GM23338 (cell line): ENCODE measurements around the gene ANXA6. TPM values are rescaled to one million over a fixed set of nuclear protein-coding genes. Genes with fewer than 3 reads are reported as not detected.

Experiments
- ATAC-seq: fragments of 200-7000 bp; cut with Tn5 transposase; 3 replicates; pipeline ENCODE4 v1.9.1; 2020
- DNase-seq: peaks from one replicate; pipeline ENCODE4 v3.0.0-alpha.2; 2015; ENCODE audit warnings: low spot score
- H2AFZ ChIP-seq: fragments of 200-600 bp; sonication (generic); 2 replicates; pipeline ENCODE4 v1.8.0; 2016; ENCODE audit warnings: antibody characterized with exemption, mild to moderate bottlenecking, moderate library complexity
- H3F3A ChIP-seq: fragments of 200-600 bp; sonication (generic); replicated peaks from 2 replicates; pipeline ENCODE4 v1.8.0; 2017; ENCODE audit warnings: antibody characterized with exemption, mixed run types, low read depth
- H3K27ac ChIP-seq: fragments of 200-600 bp; sonication (generic); 2 replicates; pipeline ENCODE4 v1.6.1; 2016; ENCODE audit warnings: low read depth
- H3K27me3 ChIP-seq: fragments of 200-600 bp; sonication (generic); 2 replicates; pipeline ENCODE4 v1.8.0; 2016; ENCODE audit warnings: mild to moderate bottlenecking, mixed run types, moderate library complexity; ENCODE audit not compliant: insufficient read depth
- H3K36me3 ChIP-seq: fragments of 200-600 bp; sonication (generic); 2 replicates; pipeline ENCODE4 v1.8.0; 2016; ENCODE audit warnings: mild to moderate bottlenecking; ENCODE audit not compliant: insufficient read depth
- H3K4me1 ChIP-seq: fragments of 200-600 bp; sonication (generic); 2 replicates; pipeline ENCODE4 v1.8.0; 2016; ENCODE audit warnings: mild to moderate bottlenecking, moderate library complexity; ENCODE audit not compliant: insufficient read depth
- H3K4me2 ChIP-seq: fragments of 200-600 bp; sonication (generic); 2 replicates; pipeline ENCODE4 v1.7.1; 2017; ENCODE audit warnings: mixed run types
- H3K4me3 ChIP-seq: fragments of 200-600 bp; sonication (generic); 2 replicates; pipeline ENCODE4 v1.6.1; 2016; ENCODE audit warnings: mixed run types
- H3K79me2 ChIP-seq: fragments of 200-600 bp; sonication (generic); replicated peaks from 2 replicates; pipeline ENCODE4 v1.8.0; 2017; ENCODE audit warnings: mild to moderate bottlenecking; ENCODE audit not compliant: insufficient read depth
- H3K9me2 ChIP-seq: fragments of 200-600 bp; sonication (generic); 2 replicates; pipeline ENCODE4 v1.8.0; 2017; ENCODE audit not compliant: insufficient read depth
- H4K20me1 ChIP-seq: fragments of 200-600 bp; sonication (generic); replicated peaks from 2 replicates; pipeline ENCODE4 v1.8.0; 2017; ENCODE audit warnings: mild to moderate bottlenecking; ENCODE audit not compliant: insufficient read depth
- H3K27ac Mint-ChIP-seq: 2 replicates; pipeline ENCODE4 v1.8.0; 2020; ENCODE audit warnings: inconsistent platforms, mild to moderate bottlenecking, moderate library complexity, mixed read lengths
- H3K27me3 Mint-ChIP-seq: 3 replicates; pipeline ENCODE4 v1.8.0; 2022; ENCODE audit warnings: low read depth, mild to moderate bottlenecking, moderate library complexity, mixed read lengths, inconsistent platforms; ENCODE audit not compliant: insufficient read depth, poor library complexity
- H3K36me3 Mint-ChIP-seq: 3 replicates; pipeline ENCODE4 v1.8.0; 2021; ENCODE audit warnings: low read depth, mild to moderate bottlenecking, inconsistent platforms, moderate library complexity, mixed read lengths
- H3K4me1 Mint-ChIP-seq: 3 replicates; pipeline ENCODE4 v1.8.0; 2020; ENCODE audit warnings: mild to moderate bottlenecking, inconsistent platforms, mixed read lengths
- H3K4me3 Mint-ChIP-seq: 3 replicates; pipeline ENCODE4 v1.8.0; 2021; ENCODE audit warnings: moderate library complexity, mild to moderate bottlenecking, inconsistent platforms, mixed read lengths
- H3K9me3 Mint-ChIP-seq: 3 replicates; pipeline ENCODE4 v1.8.0; 2020; ENCODE audit warnings: moderate library complexity, mild to moderate bottlenecking, inconsistent platforms, mixed read lengths
- CREB1 ChIP-seq: fragments of 250-450 bp; sonication (Bioruptor Pico); IDR thresholded peaks from 2 replicates; pipeline ENCODE4 v1.5.0; 2020; ENCODE audit warnings: low read depth, mild to moderate bottlenecking, moderate library complexity
- CTCF ChIP-seq, 2 experiments: fragments of 200-600 bp in 1 of 2; sonication (generic) in 1 of 2; conservative IDR thresholded peaks; 2 replicates each; pipeline versions ENCODE4 v1.5.1 to v1.6.1; 2016 to 2017; ENCODE audit warnings: antibody characterized with exemption in 2 of 2, low read depth in 2 of 2, mild to moderate bottlenecking in 2 of 2, moderate library complexity in 1 of 2
- EZH2 ChIP-seq: fragments of 200-600 bp; sonication (generic); IDR thresholded peaks from one replicate; pipeline ENCODE4 v1.8.0; 2017; ENCODE audit warnings: antibody characterized with exemption, mild to moderate bottlenecking, low read depth; ENCODE audit not compliant: unreplicated experiment
- EZH2phosphoT487 ChIP-seq: fragments of 200-600 bp; sonication (generic); IDR thresholded peaks from one replicate; pipeline ENCODE4 v1.8.1; 2018; ENCODE audit warnings: antibody characterized with exemption; ENCODE audit not compliant: unreplicated experiment
- JUNB ChIP-seq: IDR thresholded peaks from one replicate; pipeline ENCODE4 v1.6.1; 2016; ENCODE audit warnings: antibody characterized with exemption; ENCODE audit not compliant: unreplicated experiment
- NANOG ChIP-seq: IDR thresholded peaks from 2 replicates; pipeline ENCODE4 v1.6.1; 2016; ENCODE audit warnings: antibody characterized with exemption, borderline replicate concordance
- POLR2AphosphoS5 ChIP-seq: IDR thresholded peaks from 2 replicates; pipeline ENCODE4 v1.6.1; 2016; ENCODE audit warnings: antibody characterized with exemption, low read depth
- STAT1 ChIP-seq: IDR thresholded peaks from one replicate; pipeline ENCODE4 v1.6.1; 2016; ENCODE audit warnings: antibody characterized with exemption; ENCODE audit not compliant: unreplicated experiment
- ZNF114 ChIP-seq: fragments of 250-450 bp; sonication (Bioruptor Pico); IDR thresholded peaks from 2 replicates; pipeline ENCODE4 v1.5.0; 2020; ENCODE audit warnings: mild to moderate bottlenecking, moderate library complexity
- ZNF331 ChIP-seq: fragments of 250-450 bp; sonication (Bioruptor Pico); IDR thresholded peaks from 2 replicates; pipeline ENCODE4 v1.5.0; 2020; ENCODE audit warnings: low read depth, mild to moderate bottlenecking, moderate library complexity
- polyA plus RNA-seq: library from polyadenylated mRNA; unstranded; fragments of >200 nt; fragmentation: Nextera tagmentation; extraction: Ambion mirVana; gene quantifications from 2 replicates; pipeline ENCODE4 v1.2.1, GENCODE V29; 2016
- total RNA-seq: library from RNA; depleted of rRNA; stranded (reverse); fragments of >200 nt; shearing (Covaris generic); gene quantifications from 2 replicates; pipeline ENCODE4 v1.2.3, GENCODE V29; 2014
- TF ChIP-seq, protein P1 (sequence below): IDR thresholded peaks from one replicate; pipeline ENCODE4 v1.6.1; 2018; ENCODE audit warnings: antibody characterized with exemption; ENCODE audit not compliant: unreplicated experiment
- TF ChIP-seq, protein P2 (sequence below): fragments of 250-450 bp; sonication (Bioruptor Pico); IDR thresholded peaks from 2 replicates; pipeline ENCODE4 v1.5.0; 2020; ENCODE audit warnings: mild to moderate bottlenecking, moderate library complexity
- TF ChIP-seq, protein P3 (sequence below): IDR thresholded peaks from 2 replicates; pipeline ENCODE4 v1.6.1; 2016; ENCODE audit warnings: antibody characterized with exemption

The ANXA6 gene
- total and polyA plus RNA-seq, 2 experiments from 2014 or later = 26.5 to 110 TPM

DNA sequence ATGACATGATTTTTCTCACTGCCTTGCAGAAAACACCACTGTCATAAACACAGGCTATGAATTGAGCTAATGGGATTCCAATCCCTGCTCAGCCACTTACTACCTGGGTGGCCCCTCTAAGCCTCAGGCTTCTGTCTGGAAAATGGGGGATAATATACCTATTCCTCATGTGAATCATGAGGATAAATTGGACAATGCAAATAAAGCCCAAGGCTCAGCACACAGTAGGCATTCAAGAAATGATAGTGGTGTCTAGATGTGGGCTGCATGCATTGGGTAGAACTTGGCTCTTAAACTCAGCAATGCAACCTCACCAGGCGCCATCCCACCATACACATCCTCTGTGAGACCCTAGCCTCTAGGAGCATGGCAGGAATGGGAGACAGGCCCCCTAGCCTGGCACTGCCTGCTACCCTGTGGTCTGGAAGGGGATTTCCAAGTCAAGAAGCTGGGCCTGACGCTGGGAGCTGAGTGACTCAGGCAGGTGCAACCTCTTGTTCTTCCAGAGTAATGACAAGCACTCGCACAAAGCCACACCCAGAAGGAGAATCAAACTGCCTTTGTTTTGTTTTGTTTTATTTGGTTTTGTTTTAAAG lies 74.4 kb downstream of the ANXA6 start:
- peaks cover 11% of the 10 kb centered on the region for H3K27me3 Mint-ChIP-seq
- Histone ChIP-seq H3K4me2 (no peak overlapping the region), H3K36me3 (no peaks in the 10 kb centered on the region), H3F3A (peaks cover 3% of the 10 kb centered on the region; the same call in 1 of the 2 replicates), H4K20me1 (0 out of 2 replicates have a peak, but pooled peaks cover 1% of the 10 kb centered on the region), H3K27me3 (0 out of 2 replicates have a peak, but pooled peaks cover 3% of the 10 kb centered on the region), H2AFZ (no peak overlapping the region), H3K27ac (no peak overlapping the region), H3K79me2 (peaks cover 10% of the 10 kb centered on the region; the same call in 1 of the 2 replicates), H3K9me2 (no peaks in the 10 kb centered on the region), H3K4me1 (peaks cover 17% of the 10 kb centered on the region), H3K4me3 (no peak overlapping the region)
- DNase-seq (no peak), ATAC-seq (no peak)
- H3K27ac Mint-ChIP-seq = no peak overlapping the region
- H3K4me3 Mint-ChIP-seq = no peak overlapping the region
- TF ChIP-seq, protein P1, sequence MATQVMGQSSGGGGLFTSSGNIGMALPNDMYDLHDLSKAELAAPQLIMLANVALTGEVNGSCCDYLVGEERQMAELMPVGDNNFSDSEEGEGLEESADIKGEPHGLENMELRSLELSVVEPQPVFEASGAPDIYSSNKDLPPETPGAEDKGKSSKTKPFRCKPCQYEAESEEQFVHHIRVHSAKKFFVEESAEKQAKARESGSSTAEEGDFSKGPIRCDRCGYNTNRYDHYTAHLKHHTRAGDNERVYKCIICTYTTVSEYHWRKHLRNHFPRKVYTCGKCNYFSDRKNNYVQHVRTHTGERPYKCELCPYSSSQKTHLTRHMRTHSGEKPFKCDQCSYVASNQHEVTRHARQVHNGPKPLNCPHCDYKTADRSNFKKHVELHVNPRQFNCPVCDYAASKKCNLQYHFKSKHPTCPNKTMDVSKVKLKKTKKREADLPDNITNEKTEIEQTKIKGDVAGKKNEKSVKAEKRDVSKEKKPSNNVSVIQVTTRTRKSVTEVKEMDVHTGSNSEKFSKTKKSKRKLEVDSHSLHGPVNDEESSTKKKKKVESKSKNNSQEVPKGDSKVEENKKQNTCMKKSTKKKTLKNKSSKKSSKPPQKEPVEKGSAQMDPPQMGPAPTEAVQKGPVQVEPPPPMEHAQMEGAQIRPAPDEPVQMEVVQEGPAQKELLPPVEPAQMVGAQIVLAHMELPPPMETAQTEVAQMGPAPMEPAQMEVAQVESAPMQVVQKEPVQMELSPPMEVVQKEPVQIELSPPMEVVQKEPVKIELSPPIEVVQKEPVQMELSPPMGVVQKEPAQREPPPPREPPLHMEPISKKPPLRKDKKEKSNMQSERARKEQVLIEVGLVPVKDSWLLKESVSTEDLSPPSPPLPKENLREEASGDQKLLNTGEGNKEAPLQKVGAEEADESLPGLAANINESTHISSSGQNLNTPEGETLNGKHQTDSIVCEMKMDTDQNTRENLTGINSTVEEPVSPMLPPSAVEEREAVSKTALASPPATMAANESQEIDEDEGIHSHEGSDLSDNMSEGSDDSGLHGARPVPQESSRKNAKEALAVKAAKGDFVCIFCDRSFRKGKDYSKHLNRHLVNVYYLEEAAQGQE = no peak
- TF ChIP-seq EZH2 (no peak), CTCF (conservative IDR thresholded peaks at IDR 0.05; ENCODE audit: low read depth in 2 of 2) (no peak), EZH2phosphoT487 (no peak), JUNB (no peak), STAT1 (no peak), NANOG (no peak), CREB1 (CRISPR knock-in tag) (no peak), POLR2AphosphoS5 (no peak), ZNF331 (CRISPR knock-in tag) (no peak), ZNF114 (CRISPR knock-in tag) (no peak)
- TF ChIP-seq, protein P2, sequence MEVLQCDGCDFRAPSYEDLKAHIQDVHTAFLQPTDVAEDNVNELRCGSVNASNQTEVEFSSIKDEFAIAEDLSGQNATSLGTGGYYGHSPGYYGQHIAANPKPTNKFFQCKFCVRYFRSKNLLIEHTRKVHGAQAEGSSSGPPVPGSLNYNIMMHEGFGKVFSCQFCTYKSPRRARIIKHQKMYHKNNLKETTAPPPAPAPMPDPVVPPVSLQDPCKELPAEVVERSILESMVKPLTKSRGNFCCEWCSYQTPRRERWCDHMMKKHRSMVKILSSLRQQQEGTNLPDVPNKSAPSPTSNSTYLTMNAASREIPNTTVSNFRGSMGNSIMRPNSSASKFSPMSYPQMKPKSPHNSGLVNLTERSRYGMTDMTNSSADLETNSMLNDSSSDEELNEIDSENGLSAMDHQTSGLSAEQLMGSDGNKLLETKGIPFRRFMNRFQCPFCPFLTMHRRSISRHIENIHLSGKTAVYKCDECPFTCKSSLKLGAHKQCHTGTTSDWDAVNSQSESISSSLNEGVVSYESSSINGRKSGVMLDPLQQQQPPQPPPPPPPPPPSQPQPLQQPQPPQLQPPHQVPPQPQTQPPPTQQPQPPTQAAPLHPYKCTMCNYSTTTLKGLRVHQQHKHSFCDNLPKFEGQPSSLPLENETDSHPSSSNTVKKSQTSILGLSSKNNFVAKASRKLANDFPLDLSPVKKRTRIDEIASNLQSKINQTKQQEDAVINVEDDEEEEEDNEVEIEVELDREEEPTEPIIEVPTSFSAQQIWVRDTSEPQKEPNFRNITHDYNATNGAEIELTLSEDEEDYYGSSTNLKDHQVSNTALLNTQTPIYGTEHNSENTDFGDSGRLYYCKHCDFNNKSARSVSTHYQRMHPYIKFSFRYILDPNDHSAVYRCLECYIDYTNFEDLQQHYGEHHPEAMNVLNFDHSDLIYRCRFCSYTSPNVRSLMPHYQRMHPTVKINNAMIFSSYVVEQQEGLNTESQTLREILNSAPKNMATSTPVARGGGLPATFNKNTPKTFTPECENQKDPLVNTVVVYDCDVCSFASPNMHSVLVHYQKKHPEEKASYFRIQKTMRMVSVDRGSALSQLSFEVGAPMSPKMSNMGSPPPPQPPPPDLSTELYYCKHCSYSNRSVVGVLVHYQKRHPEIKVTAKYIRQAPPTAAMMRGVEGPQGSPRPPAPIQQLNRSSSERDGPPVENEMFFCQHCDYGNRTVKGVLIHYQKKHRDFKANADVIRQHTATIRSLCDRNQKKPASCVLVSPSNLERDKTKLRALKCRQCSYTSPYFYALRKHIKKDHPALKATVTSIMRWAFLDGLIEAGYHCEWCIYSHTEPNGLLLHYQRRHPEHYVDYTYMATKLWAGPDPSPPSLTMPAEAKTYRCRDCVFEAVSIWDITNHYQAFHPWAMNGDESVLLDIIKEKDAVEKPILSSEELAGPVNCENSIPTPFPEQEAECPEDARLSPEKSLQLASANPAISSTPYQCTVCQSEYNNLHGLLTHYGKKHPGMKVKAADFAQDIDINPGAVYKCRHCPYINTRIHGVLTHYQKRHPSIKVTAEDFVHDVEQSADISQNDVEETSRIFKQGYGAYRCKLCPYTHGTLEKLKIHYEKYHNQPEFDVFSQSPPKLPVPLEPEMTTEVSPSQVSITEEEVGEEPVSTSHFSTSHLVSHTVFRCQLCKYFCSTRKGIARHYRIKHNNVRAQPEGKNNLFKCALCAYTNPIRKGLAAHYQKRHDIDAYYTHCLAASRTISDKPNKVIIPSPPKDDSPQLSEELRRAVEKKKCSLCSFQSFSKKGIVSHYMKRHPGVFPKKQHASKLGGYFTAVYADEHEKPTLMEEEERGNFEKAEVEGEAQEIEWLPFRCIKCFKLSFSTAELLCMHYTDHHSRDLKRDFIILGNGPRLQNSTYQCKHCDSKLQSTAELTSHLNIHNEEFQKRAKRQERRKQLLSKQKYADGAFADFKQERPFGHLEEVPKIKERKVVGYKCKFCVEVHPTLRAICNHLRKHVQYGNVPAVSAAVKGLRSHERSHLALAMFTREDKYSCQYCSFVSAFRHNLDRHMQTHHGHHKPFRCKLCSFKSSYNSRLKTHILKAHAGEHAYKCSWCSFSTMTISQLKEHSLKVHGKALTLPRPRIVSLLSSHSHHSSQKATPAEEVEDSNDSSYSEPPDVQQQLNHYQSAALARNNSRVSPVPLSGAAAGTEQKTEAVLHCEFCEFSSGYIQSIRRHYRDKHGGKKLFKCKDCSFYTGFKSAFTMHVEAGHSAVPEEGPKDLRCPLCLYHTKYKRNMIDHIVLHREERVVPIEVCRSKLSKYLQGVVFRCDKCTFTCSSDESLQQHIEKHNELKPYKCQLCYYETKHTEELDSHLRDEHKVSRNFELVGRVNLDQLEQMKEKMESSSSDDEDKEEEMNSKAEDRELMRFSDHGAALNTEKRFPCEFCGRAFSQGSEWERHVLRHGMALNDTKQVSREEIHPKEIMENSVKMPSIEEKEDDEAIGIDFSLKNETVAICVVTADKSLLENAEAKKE (CRISPR knock-in tag) = no peak
- TF ChIP-seq, protein P3, sequence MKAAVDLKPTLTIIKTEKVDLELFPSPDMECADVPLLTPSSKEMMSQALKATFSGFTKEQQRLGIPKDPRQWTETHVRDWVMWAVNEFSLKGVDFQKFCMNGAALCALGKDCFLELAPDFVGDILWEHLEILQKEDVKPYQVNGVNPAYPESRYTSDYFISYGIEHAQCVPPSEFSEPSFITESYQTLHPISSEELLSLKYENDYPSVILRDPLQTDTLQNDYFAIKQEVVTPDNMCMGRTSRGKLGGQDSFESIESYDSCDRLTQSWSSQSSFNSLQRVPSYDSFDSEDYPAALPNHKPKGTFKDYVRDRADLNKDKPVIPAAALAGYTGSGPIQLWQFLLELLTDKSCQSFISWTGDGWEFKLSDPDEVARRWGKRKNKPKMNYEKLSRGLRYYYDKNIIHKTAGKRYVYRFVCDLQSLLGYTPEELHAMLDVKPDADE = no peak
- no peaks in the 10 kb centered on the region for H3K9me3 Mint-ChIP-seq
- H3K36me3 Mint-ChIP-seq = no peaks in the 10 kb centered on the region
- H3K4me1 Mint-ChIP-seq = peaks cover 19% of the 10 kb centered on the region
